Suprapubic skin (tissue), 4 donors: Measurements from ENCODE around the gene FBLIM1. TPM values are rescaled to one million over a fixed set of nuclear protein-coding genes. Genes with fewer than 3 reads are reported as not detected.

Experiments
- DNase-seq, 2 donors: peaks; one replicate each; pipeline ENCODE4 v3.0.0-alpha.2; 2019; ENCODE audit warnings: low spot score in 2 of 2
- H3K27ac ChIP-seq: fragments of 200-600 bp; sonication (generic); one replicate; pipeline ENCODE4 v1.5.1; 2019
- H3K27me3 ChIP-seq: fragments of 200-600 bp; sonication (generic); one replicate; pipeline ENCODE4 v1.5.1; 2019
- H3K36me3 ChIP-seq: fragments of 200-600 bp; sonication (generic); one replicate; pipeline ENCODE4 v1.5.1; 2019
- H3K4me1 ChIP-seq: fragments of 200-600 bp; sonication (generic); one replicate; pipeline ENCODE4 v1.5.1; 2019
- H3K4me3 ChIP-seq: fragments of 200-600 bp; sonication (generic); one replicate; pipeline ENCODE4 v1.5.1; 2019; ENCODE audit warnings: mild to moderate bottlenecking
- H3K9me3 ChIP-seq: fragments of 200-600 bp; sonication (generic); one replicate; pipeline ENCODE4 v1.5.1; 2019
- EP300 ChIP-seq: sonication (generic); formaldehyde crosslinking; IDR thresholded peaks from one replicate; pipeline ENCODE4 v1.6.1; 2017; ENCODE audit warnings: antibody characterized with exemption
- POLR2A ChIP-seq, 2 donors: fragments of 450-650 bp; IDR thresholded peaks; one replicate each; pipeline ENCODE4 v1.6.1; 2017; ENCODE audit warnings: antibody characterized with exemption in 2 of 2, mild to moderate bottlenecking in 2 of 2, moderate library complexity in 2 of 2
- POLR2AphosphoS5 ChIP-seq, 3 donors: sonication (generic); formaldehyde crosslinking; IDR thresholded peaks; one replicate each; pipeline ENCODE4 v1.6.1; 2017; ENCODE audit warnings: antibody characterized with exemption in 3 of 3
- WGBS: methylation state at CpG from one replicate; pipeline ENCODE4 v1.1.5; 2018; 5-methylcytosine and 5-hydroxymethylcytosine counted together
- total RNA-seq, 4 donors: library from RNA; depleted of rRNA; stranded (reverse); fragments of >200 nt; gene quantifications; one replicate each; pipeline ENCODE4 v1.1.0, GENCODE V29; 2016
- TF ChIP-seq, protein P1 (sequence below), 2 donors: fragments of 200-600 bp in 1 of 2; fragments of 450-650 bp in 1 of 2; sonication (generic) in 1 of 2; IDR thresholded peaks; one replicate each; pipeline ENCODE4 v1.5.1; 2016 to 2019; ENCODE audit warnings: antibody characterized with exemption in 2 of 2, mild to moderate bottlenecking in 1 of 2, moderate library complexity in 1 of 2

FBLIM1 gene
- total RNA-seq, 4 donors from 2014 or later = 24.7 to 43.0 (median 27.4) TPM

DNA sequence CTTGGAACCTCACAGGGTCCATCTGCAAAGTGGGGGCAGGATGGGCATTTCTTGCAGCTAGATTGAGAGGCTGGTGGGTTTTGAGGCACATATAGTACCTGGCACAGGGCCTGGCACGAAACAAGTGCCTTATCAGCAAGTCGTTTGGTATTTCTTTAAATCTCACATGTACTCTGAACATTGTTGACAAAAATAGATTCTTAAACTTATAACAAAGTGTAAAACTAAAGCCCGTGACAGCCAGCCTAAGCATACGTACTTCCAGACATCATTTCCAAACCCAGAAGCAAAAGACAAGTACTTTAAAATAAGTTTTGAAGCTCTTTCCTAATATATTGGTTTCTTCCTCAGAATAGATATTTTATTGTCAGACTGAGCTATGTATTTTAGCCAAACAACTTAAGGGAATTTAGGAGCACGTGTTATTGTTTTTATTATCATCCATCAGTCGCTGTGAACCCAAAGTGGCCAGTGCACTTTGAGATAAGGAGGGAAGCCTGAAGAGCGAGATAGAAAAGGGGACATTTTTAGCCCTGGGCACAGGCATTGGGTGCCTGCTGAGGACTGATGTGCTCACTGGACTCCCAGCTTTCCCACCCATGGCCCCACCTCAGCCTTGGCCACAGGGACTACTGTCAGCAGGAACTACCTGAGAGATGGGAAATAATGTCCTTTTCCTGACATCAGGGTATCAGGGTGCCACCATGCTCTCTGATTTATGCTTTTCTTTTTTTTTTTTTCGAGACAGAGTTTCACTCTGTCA lies 3.0 kb downstream of the FBLIM1 start:
- DNase-seq = no peak
- peaks cover 11% of the 10 kb centered on the region for H3K36me3 ChIP-seq
- H3K27ac ChIP-seq = peak overlapping the region; percentile 60
- H3K9me3 ChIP-seq = no peaks in the 10 kb centered on the region
- no peak overlapping the region for H3K4me3 ChIP-seq
- peaks cover 7% of the 10 kb centered on the region for H3K27me3 ChIP-seq
- peaks cover 69% of the 10 kb centered on the region for H3K4me1 ChIP-seq
- TF ChIP-seq POLR2A (IDR thresholded peaks at IDR 0.05) (no peak), EP300 (no peak), POLR2AphosphoS5 (IDR thresholded peaks at IDR 0.05) (no peak)
- TF ChIP-seq, protein P1, sequence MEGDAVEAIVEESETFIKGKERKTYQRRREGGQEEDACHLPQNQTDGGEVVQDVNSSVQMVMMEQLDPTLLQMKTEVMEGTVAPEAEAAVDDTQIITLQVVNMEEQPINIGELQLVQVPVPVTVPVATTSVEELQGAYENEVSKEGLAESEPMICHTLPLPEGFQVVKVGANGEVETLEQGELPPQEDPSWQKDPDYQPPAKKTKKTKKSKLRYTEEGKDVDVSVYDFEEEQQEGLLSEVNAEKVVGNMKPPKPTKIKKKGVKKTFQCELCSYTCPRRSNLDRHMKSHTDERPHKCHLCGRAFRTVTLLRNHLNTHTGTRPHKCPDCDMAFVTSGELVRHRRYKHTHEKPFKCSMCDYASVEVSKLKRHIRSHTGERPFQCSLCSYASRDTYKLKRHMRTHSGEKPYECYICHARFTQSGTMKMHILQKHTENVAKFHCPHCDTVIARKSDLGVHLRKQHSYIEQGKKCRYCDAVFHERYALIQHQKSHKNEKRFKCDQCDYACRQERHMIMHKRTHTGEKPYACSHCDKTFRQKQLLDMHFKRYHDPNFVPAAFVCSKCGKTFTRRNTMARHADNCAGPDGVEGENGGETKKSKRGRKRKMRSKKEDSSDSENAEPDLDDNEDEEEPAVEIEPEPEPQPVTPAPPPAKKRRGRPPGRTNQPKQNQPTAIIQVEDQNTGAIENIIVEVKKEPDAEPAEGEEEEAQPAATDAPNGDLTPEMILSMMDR (IDR thresholded peaks at IDR 0.05) = no peak
- WGBS = 77% methylated on average over 8 of the region's 8 CpGs

DNA sequence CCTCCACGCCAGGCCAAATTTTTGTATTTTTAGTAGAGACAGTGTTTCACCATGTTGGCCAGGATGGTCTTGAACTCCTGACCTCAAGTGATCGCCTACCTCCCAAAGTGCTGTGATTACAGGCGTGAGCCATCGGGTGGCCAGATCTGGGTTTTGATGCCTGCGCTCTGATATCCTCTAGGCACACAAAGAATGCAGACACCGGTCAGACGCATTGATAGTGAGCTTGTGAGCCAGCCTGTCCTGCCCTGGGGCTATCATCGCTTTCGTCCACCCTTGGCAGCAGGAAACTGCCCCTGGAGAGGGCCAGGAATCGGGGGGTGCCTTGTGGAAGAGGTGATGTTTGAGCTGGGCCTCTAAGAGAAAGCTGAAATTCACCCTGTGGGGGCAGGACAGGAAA lies 4.0 kb downstream of the FBLIM1 start:
- Histone ChIP-seq H3K27ac (no peak overlapping the region), H3K4me3 (no peak overlapping the region), H3K36me3 (peaks cover 12% of the 10 kb centered on the region), H3K4me1 (peaks cover 60% of the 10 kb centered on the region), H3K27me3 (peaks cover 7% of the 10 kb centered on the region), H3K9me3 (no peaks in the 10 kb centered on the region)
- DNase-seq = no peak
- 84% methylated on average over 10 of the region's 10 CpGs for WGBS
- TF ChIP-seq EP300 (no peak), POLR2A (IDR thresholded peaks at IDR 0.05) (no peak), POLR2AphosphoS5 (IDR thresholded peaks at IDR 0.05) (no peak)
- TF ChIP-seq, protein P1 (IDR thresholded peaks at IDR 0.05) = no peak

DNA sequence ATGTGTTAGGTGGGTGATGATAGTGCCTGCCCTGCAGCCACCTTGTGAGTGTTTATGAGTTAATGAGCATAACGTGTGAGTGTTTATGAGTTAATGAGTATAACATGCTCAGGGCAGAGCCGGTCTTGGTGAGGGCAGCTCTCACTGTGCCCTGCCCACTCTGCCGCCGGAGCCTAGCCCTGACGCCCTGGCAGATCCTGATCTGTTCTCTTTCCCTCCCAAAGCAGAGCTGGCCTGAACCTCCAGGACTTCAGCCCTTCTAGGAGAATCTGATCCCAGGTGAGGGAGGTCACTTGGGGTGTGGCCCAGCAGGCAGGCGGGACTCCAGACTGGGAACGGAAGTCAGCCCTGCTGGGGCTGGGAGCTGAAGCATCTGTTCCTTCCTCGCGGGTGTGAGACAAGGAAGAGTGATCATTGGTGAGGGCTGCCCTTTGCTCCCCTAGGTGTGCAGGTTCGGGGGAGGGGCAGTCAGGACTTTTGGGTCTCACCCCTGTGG lies 5.7 kb downstream of the FBLIM1 start:
- Histone ChIP-seq H3K36me3 (peaks cover 28% of the 10 kb centered on the region), H3K4me3 (no peak overlapping the region), H3K9me3 (no peaks in the 10 kb centered on the region), H3K4me1 (peaks cover 43% of the 10 kb centered on the region), H3K27ac (no peak overlapping the region), H3K27me3 (peaks cover 2% of the 10 kb centered on the region)
- no peak for DNase-seq
- WGBS = 44% methylated on average over 2 of the region's 10 CpGs
- TF ChIP-seq POLR2A (IDR thresholded peaks at IDR 0.05) (no peak), EP300 (no peak), POLR2AphosphoS5 (IDR thresholded peaks at IDR 0.05) (no peak)
- TF ChIP-seq, protein P1 (IDR thresholded peaks at IDR 0.05) = no peak

DNA sequence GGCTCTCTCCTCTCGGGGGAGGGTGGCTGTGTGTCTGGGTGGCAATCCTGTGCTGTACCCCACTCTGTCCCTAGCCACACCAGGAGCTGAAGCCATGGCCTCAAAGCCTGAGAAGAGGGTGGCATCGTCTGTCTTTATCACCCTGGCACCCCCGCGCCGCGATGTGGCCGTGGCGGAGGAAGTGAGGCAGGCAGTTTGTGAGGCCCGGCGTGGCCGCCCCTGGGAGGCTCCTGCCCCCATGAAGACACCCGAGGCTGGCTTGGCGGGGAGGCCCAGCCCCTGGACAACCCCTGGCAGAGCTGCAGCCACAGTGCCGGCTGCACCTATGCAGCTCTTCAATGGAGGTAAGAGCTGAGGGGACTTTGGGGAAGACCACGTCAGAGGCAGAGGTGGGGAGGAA lies 6.3 kb downstream of the FBLIM1 start:
- H3K27ac ChIP-seq = no peak overlapping the region
- H3K9me3 ChIP-seq = no peaks in the 10 kb centered on the region
- H3K27me3 ChIP-seq = peaks cover 2% of the 10 kb centered on the region
- H3K4me3 ChIP-seq = no peak overlapping the region
- H3K36me3 ChIP-seq = peaks cover 28% of the 10 kb centered on the region
- H3K4me1 ChIP-seq = peaks cover 37% of the 10 kb centered on the region
- TF ChIP-seq, protein P1 (IDR thresholded peaks at IDR 0.05) = no peak
- no peak for TF ChIP-seq POLR2AphosphoS5 (IDR thresholded peaks at IDR 0.05)
- no peak for TF ChIP-seq POLR2A (IDR thresholded peaks at IDR 0.05)
- TF ChIP-seq EP300 = no peak
- DNase-seq = no peak
- 90% methylated on average over 2 of the region's 15 CpGs for WGBS

DNA sequence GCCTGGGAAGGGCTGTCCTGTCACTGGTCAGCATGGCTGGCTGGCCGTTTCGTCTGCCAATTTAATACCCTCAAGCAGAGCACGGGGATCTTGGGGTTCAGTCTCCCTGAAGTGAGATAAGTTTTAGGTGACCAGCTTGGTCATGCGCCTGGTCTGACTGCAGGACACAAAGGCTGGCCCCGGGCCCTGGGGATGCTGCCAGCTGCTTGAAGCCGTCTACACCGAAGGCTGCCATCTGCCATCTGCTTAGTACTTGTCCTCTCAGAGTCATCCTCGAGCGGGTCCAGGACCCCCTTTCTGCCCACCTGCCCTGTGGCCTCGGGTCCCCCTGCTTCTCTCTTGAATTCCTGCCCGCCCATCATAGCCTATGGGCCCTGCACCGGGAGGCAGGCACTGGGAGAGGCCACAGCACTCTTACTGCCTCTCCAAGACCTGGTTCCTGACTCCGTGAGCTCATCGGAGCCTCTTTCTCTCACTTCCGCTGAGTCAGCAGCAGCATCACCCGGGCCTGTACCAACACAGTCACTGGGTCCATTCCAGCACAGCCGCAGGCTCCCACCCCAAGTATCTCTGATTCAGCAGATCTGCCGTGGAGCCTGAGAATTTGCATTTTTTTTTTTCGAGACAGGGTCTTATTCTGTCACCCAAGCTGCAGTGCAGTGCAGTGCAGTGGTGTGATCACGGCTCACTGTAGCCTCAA lies 7.0 kb downstream of the FBLIM1 start:
- no peak for DNase-seq
- Histone ChIP-seq H3K27me3 (peaks cover under 1% of the 10 kb centered on the region), H3K4me3 (no peak overlapping the region), H3K36me3 (peaks cover 33% of the 10 kb centered on the region), H3K27ac (no peak overlapping the region), H3K9me3 (no peaks in the 10 kb centered on the region), H3K4me1 (peaks cover 31% of the 10 kb centered on the region)
- TF ChIP-seq POLR2AphosphoS5 (IDR thresholded peaks at IDR 0.05) (no peak), POLR2A (IDR thresholded peaks at IDR 0.05) (no peak)
- 53% methylated on average over 20 of the region's 20 CpGs for whole genome bisulfite sequencing
